GM19372 (cell line): ENCODE results near the gene ACTG1.

ENCODE experiments used
- ATAC-seq: cut with Tn5 transposase; IDR thresholded peaks from one replicate; pipeline ENCODE4 v1.9.1; 2021; ENCODE audit warnings: mild to moderate bottlenecking, low read depth, moderate library complexity; ENCODE audit not compliant: unreplicated experiment

Gene ACTG1

DNA sequence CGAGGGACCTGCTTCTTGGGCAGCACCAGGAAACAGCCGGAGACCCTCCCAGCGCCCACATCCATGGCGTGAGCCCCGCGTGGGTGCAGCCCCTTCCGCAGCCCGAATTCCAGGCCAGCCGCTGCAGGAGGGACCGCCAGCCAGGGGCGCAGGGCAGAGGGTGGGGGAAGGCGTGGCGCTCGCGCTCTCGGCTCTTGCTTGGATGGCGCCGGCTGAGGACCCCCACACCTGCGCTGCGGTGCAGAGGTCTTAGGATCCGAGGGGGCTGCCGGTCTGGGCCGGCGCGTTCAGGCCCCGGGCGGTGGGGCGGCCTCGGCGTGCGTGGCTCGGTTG lies 28.8 kb downstream of the ACTG1 start:
- ATAC-seq, result no peak

DNA sequence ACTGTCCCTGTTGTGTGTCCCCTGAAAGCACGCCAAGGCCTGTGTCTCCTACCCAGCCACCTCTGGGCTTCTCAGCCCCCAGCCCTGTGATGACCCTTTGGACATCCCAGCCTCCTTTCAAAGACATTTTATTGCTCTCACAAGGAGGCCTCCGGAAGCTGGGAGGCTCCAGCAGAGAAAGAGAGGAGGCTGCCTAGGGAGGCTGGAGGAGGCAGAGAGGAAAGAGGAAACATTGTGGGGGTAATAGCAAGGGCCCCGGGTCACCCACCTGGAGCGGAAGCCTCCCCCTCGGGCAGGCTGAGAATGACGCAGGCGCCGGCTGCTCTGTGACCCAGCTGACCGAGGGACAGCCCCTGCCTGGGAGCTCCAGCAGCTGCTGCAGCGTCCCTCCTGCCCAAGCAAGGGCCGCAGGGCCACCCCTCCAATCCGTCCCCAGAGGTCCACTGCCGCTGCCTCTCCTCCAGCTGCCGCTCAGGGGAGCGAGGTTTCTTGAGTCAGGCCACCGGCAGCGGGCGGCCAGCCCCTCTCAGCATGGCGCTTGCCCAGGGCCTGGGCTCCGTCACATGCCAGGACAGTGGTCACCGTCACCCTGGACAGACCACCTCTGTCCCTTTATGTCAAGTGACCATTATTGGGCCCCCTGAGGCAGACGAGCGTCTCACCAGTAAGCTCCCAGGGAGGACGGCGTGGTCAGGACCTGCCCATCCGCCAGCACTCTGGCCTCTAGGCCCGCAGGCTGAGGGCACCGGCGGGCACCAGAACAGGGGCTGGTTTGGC lies 29.3 kb downstream of the ACTG1 start:
- ATAC-seq, result no peak

DNA sequence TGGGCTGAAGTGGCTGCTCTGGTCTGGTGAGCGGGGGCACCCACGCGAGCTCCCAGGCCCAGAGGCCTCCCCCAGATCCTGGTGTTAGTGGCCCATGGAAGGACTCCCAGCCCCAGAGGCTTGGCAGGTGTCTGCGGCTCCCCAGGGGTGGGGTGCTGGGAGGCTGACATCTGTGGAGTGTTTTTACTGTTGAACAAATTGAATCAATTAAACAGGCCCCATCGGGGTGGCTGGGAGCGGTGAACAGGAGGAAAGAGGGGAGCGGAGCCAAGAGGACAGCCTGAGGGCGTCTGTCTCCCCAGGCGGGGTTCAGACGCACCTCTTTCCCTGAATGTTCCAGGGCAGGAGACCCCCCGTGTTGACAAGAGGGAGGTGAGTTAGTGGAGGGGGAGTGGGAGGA lies 29.9 kb downstream of the ACTG1 start:
- ATAC-seq, result no peak

GRCh38 chr17:81481815-81482505 lies 30.6 kb downstream of the ACTG1 start:
- no peak for ATAC-seq

- no peak for ATAC-seq
Observed at GRCh38 chr17:81481073-81481799, 31.4 kb downstream of the ACTG1 start.

DNA sequence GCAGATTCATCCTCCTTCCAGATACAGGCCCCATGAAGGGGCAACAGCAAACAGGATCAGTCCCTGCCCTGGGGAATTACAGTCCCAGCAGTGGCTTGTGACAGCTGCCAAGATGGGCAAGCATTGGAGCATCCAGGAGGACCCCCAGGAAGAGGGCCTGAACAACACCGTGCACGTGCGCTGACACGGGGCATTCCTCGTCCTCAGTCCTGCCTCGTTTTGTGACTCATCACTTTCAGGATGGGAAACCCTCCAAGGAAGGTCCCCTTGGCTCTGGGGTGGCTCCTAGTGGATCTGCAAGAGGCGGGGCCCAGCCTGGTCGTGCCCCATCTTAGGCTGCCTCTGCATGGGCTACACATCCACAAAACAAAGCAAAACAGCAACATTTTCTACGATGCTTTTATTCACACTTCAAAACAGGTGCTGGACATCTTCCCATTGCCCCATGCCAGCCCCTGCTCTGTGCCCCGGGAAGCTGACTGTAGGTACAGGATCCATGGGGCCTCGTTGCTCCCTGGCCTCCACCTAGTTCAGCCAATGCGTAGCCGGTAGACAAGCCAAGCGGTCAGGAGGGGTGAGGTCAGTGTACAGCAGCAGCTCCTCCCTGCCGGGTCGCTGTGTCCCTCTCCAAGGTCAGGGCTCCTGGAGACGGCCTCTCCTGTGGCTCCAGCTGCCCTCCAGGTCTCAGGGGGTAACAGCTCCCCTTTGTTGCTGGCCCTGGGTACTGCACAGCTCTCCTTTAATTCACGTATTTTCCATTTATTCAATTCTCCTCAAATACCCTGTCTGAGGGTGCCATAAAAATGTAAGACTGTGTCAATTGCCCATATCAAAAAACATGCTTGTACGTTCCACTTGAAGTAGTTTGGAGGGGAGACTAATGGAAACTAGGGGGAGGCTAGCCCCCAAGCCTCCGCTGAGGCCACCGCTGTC lies 32.2 kb downstream of the ACTG1 start:
- ATAC-seq, result no peak

DNA sequence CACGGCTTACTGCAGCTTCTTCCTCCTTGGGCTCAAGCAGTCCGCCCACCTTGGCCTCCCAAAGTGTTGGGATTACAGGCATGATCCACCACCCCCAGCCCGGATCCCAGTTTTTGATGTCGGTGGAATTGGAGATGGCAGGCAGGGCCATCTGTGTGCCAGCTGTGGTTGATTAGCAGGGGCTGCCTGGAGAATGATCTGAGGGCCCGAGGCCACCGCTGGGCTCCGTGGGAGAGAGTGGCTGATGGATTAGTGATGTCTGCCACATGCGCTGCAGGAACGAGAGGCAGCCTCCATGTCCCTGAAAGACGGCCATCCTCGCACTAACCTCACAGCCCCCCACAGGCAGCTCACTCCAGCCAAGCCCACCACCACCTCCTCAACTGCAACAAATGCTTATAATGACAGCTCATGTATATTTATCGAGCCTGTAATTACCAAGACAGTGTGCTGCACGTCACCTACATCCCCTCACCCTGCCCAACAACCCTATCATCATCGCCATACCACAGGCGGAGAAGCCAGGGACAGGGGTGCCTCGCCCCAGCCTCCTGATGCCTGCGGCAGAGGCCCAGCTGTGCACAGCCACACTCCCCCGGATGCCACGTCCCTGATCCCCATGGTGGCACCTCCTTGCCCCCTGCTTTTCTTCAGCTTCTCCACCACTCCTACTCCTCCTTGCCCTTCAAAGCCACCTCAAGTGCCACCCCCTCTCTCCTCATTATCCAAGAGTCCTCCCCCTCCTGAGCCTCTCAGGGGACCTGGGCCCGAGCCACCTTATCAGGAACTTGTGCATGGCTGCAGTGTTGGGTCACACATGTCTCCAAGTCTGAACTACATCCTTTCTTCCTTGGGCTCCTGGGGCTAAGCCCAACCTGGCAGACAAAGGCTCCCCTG lies 33.2 kb downstream of the ACTG1 start:
- no peak for ATAC-seq

DNA sequence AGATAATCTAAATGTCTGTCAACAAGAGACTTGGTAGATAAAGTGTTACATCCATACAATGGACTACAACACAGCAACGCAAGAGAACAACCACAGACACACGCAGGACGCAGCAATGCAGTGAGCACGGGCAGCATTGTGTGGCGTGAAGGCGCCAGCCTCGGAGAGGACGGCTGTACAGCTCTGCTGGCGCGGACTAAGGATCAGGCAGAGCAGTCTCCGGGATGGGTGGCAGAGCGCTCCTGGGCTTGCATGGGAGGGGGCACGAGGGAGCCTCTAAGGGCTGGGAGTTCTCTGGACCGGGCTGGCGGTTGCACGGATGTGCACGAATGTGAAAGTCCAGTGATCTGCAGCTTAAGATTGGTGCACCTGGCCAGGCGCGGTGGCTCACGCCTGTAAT lies 34.5 kb downstream of the ACTG1 start:
- no peak for ATAC-seq

GRCh38 chr17:81477173-81477572 lies 35.4 kb downstream of the ACTG1 start:
- no peak for ATAC-seq

DNA sequence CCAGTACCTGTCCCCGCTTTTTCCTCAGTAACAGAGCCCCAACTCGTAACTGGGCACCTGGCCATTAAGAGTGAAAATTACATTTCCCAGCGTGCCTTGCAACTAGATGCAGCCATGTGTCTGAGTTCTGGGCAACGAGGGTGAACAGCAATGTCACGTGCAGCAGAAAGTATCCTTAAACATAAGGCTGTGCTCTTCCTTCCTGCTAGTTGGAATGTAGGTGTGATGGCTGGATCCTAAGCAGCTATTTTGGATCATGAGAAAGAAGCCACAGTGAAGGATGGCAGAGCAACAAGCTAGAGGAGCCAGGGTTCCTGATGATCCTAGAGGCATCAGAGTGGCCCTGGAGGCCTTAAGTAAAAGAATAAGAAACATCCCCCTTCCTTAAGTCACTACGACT lies 36.0 kb downstream of the ACTG1 start:
- ATAC-seq, result no peak

- no peak for ATAC-seq
Observed at GRCh38 chr17:81476097-81476496, 36.5 kb downstream of the ACTG1 start.

- ATAC-seq, result no peak
Observed at GRCh38 chr17:81474958-81475357, 37.6 kb downstream of the ACTG1 start.

- ATAC-seq, result no peak
Observed at GRCh38 chr17:81473019-81473418, 39.6 kb downstream of the ACTG1 start.

GRCh38 chr17:81471818-81472456 lies 40.7 kb downstream of the ACTG1 start:
- ATAC-seq, result no peak

DNA sequence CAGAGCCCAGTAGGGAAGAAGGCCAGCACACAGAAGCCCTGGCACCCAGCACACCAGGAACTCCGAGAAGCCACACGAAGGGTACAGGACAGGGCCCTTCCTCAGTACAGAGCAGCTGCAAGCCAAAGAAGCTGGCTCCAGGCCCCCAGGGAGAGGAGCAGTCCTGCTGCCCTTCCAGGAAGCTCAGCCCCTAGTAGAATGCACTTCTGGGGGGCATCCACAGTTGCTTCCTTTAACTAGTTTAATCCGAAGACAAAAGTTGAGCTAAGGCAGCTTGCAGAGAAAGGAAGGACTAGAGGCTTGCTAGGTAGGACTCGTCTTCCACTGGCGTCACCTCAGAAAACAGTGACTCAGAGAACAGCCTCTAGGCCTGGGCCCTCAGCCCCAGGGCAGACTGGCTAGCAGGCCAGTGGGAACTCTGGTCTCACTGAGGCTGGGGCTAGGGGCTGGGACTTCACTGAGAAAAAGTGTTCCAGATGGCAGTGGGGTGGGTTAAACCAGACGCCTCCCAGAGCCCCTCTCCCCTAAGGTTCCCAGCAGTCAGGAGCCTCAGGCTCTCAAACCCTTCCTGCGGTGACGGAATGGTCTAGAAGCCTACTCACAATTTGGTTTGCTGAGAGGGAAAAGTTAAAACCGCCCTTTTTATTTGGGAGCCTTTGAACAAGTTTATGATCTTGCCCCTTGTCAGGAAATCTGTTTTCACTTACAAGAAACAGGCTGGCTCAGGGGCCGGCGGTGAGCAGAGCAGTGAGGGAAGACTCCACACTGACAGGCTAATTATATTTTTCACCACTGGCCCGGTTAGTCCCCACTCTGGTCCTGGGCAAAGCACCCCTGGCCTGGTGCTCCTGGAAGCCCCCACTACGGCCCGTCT lies 41.4 kb downstream of the ACTG1 start:
- ATAC-seq, result no peak

- ATAC-seq, result no peak
Observed at GRCh38 chr17:81470270-81470943, 42.2 kb downstream of the ACTG1 start.

GRCh38 chr17:81469266-81469665 lies 43.3 kb downstream of the ACTG1 start:
- no peak for ATAC-seq

DNA sequence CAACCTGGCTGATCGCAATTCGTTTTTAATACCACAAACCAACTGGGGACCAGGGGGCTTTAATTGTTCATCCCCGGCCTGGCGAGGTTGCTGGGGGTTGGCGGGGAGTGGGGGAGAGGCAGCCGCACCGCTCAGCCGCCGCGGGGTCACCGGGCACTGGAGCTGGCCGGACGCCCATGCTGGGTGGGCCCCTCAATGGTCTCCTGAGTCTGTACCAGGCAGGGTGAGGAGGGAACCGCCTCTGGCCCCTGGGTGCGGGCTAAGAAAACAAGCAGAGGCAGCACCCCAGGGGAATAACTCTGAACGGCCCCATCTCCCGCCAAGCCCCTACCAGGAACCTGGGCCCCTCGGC lies 43.9 kb downstream of the ACTG1 start:
- ATAC-seq, result no peak
